Daoy (cell line): Measurements from ENCODE around the gene WFDC6. TPM values are rescaled to one million over a fixed set of nuclear protein-coding genes. Genes with fewer than 3 reads are reported as not detected.
"Not testable (repeated sequence)": the region's sequence is repeated elsewhere in the genome, so short reads cannot be mapped to it uniquely, and the experiment has no call there.

Source experiments
- DNase-seq: peaks from one replicate; pipeline ENCODE4 v3.0.0-alpha.2; 2015; ENCODE audit warnings: low read depth
- total RNA-seq: library from RNA; depleted of rRNA; stranded (reverse); fragments of >200 nt; shearing (Covaris generic); gene quantifications from 2 replicates; pipeline ENCODE4 v1.2.3, GENCODE V29; 2014; rRNA removed

Gene WFDC6
- total RNA-seq = not detected in 2 replicates

GRCh38 chr20:45539382-45539781, at the start of gene WFDC6:
WFDC6 (minus strand) TSS chr20:45539482; CDS start chr20:45539407, 75 bp downstream.
- no peak for DNase-seq

GRCh38 chr20:45588800-45589199, 49.5 kb upstream of the WFDC6 start:
- no peak for DNase-seq

GRCh38 chr20:45585986-45586385, 46.7 kb upstream of the WFDC6 start:
- DNase-seq = not testable (repeated sequence)

- DNase-seq = not testable (repeated sequence)
Observed at GRCh38 chr20:45584294-45584693, 45.0 kb upstream of the WFDC6 start.

GRCh38 chr20:45583502-45583901, 44.2 kb upstream of the WFDC6 start:
- DNase-seq = no peak

- DNase-seq = no peak
Observed at GRCh38 chr20:45581702-45582101, 42.4 kb upstream of the WFDC6 start.

GRCh38 chr20:45579184-45579583, 39.9 kb upstream of the WFDC6 start, which contains the start of gene WFDC8:
WFDC8 (minus strand) TSS chr20:45579284; CDS start chr20:45579247, 37 bp downstream.
- no peak for DNase-seq

GRCh38 chr20:45578231-45578630, 38.9 kb upstream of the WFDC6 start:
- DNase-seq = no peak

GRCh38 chr20:45576995-45577394, 37.7 kb upstream of the WFDC6 start:
- no peak for DNase-seq

- DNase-seq = no peak
Observed at GRCh38 chr20:45575931-45576330, 36.6 kb upstream of the WFDC6 start.

- not testable (repeated sequence) for DNase-seq
Observed at GRCh38 chr20:45569650-45570049, 30.4 kb upstream of the WFDC6 start.

GRCh38 chr20:45564760-45565276, 25.5 kb upstream of the WFDC6 start:
- DNase-seq = no peak

- no peak for DNase-seq
Observed at GRCh38 chr20:45555198-45555597, 15.9 kb upstream of the WFDC6 start.

GRCh38 chr20:45552456-45552855, 13.2 kb upstream of the WFDC6 start:
- DNase-seq = no peak

GRCh38 chr20:45550765-45551164, 11.5 kb upstream of the WFDC6 start:
- no peak for DNase-seq

- DNase-seq = no peak
Observed at GRCh38 chr20:45548410-45548809, 9.1 kb upstream of the WFDC6 start.

GRCh38 chr20:45547206-45547770, 8.0 kb upstream of the WFDC6 start, which contains the start of gene EPPIN:
EPPIN (minus strand) TSS chr20:45547401; CDS start chr20:45547357, 44 bp downstream.
- no peak for DNase-seq

GRCh38 chr20:45545754-45546453, 6.6 kb upstream of the WFDC6 start:
- DNase-seq = peak; percentile 10

- no peak for DNase-seq
Observed at GRCh38 chr20:45545351-45545750, 6.1 kb upstream of the WFDC6 start.

GRCh38 chr20:45538209-45538799, 978 bp downstream of the WFDC6 start:
- DNase-seq = peak; percentile 2

- DNase-seq = no peak
Observed at GRCh38 chr20:45527294-45527693, 12.0 kb downstream of the WFDC6 start.

- no peak for DNase-seq
Observed at GRCh38 chr20:45523821-45524220, 15.5 kb downstream of the WFDC6 start.

GRCh38 chr20:45518282-45518681, 21.0 kb downstream of the WFDC6 start:
- DNase-seq = peak; percentile 46
